ENCODE data around the gene MAP3K12.
A peak's percentile ranks its signal among the peaks of the same experiment; 100 is the strongest.
"Not testable (repeated sequence)": the region's sequence is repeated elsewhere in the genome, so short reads cannot be mapped to it uniquely, and the experiment has no call there.

MAP3K12 gene, protein sequence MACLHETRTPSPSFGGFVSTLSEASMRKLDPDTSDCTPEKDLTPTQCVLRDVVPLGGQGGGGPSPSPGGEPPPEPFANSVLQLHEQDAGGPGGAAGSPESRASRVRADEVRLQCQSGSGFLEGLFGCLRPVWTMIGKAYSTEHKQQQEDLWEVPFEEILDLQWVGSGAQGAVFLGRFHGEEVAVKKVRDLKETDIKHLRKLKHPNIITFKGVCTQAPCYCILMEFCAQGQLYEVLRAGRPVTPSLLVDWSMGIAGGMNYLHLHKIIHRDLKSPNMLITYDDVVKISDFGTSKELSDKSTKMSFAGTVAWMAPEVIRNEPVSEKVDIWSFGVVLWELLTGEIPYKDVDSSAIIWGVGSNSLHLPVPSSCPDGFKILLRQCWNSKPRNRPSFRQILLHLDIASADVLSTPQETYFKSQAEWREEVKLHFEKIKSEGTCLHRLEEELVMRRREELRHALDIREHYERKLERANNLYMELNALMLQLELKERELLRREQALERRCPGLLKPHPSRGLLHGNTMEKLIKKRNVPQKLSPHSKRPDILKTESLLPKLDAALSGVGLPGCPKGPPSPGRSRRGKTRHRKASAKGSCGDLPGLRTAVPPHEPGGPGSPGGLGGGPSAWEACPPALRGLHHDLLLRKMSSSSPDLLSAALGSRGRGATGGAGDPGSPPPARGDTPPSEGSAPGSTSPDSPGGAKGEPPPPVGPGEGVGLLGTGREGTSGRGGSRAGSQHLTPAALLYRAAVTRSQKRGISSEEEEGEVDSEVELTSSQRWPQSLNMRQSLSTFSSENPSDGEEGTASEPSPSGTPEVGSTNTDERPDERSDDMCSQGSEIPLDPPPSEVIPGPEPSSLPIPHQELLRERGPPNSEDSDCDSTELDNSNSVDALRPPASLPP

DNA sequence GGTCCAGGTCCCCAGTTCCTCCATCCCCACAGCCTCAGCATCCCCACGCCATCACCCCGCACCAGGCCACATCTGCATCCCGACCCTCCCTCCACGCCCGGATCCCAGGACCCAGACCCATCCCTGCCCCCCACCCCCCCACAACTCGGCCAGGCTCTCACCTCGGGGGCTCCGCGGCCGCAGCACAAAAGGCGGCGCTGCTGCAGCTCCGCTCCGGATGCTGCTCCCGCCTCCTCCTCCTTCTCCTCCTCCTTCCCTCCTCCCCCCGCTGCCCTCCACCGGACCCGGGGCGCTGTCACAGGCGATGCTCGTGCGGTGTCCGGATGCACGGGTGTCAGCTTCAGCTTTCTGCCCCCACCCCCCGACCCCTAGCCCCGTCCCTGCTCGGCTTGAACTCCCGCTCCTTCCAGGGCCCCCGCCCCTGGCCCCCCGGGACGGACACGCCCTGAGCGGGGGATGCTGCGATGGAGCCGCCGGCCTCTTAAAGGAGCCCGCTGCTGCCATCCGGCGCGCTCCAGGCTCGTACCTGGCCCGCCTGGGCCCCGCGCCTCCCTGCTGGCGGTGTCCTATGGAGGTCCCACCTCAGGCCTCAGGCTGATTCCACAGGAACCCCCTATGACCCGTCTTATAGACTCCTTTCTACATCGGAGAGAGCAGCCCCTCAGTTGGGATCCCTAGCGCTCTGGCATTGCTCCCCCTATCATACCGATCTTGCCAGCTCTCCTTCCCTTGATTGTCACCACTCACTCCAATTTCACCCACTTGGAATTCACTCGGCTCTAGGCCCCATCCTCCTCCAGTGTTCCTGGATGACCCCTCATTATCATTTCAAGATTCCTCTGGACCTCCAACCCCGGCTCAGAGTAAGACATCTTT is at the start of gene MAP3K12:
TSS of gene MAP3K12 (minus strand) at position 193 of the 876 bp plus-strand sequence. CDS start 12,067 bp downstream, outside the sequence.
- DNase-seq: peak; percentile 81

DNA sequence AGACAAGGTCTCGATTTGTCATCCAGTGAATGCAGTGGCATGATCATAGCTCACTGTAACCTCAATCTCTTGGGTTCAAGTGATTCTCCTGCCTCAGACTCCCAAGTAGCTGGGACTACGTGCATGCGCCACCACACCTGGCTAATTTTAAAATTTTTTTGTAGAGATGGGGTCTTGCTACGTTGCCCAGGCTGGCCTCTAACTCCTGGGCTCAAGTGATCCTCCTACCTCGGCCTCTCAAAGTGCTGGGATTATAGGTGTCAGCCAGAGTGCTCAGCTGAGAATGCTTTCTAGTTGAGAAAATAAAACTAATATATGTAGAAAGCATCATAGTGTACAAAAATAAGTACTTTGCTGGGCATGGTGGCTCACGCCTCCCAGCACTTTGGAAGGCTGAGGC is 49.1 kb upstream of the MAP3K12 start:
- DNase-seq: not testable (repeated sequence)

DNA sequence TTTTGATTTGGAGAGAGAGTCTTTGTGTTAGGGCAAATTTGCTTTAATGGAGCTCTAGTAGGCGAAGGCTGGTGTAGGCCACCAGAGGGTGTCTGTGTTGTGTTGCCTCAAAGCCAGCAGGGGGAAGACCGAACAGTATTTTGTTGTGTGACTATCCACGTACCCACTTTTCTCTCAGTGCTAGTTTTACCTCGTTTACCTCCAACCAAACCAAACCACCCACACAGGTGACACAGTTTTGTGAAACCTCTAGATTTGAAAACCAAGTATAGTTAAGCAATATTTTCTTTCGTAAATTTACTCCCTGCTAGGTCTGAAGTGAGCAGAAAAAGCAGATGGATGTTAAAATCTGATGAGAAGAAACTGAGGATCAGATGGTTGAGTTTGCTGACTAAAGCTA is 44.3 kb upstream of the MAP3K12 start:
- DNase-seq: peak; percentile 63

DNA sequence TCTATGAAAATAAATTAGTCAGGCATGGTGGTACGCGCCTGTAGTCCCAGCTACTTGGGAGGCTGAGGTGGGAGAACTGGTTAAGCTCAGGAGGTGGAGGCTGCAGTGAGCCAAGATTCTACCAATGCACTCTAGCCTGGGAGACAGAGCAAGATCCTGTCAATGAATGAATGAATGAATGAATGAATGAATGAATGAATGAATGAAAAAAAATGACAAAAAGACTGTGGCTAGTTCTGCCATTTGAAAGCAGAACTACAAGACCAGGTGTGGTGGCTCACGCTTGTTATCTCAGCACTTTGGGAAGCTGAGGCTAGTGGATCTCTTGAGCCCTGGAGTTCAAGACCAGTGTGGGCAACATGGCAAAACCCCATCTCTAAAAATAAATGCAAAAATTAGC is 40.3 kb upstream of the MAP3K12 start:
- no peak for DNase-seq

DNA sequence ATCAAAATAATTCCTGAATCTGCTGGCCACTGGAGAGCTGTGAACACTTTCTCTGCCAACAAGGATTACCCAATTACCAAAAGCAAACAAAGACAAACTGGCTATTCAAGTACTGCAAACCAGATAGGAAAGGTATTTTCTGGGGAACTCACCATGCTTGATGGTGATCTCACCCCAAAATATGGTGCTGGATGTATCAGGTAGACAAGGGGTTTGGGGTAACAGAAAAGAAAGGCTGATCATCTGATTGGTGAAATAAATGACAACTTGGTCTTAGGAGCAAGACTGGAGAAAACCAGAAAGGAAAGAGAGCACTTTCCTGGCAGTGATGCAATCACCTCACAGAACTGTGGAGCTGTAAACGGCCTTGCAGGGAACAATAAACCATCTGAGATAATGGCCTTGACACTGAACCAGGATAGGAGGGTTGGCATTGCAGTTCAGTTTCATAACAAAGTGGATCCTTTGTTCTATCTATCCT is 39.0 kb upstream of the MAP3K12 start:
- no peak for DNase-seq

DNA sequence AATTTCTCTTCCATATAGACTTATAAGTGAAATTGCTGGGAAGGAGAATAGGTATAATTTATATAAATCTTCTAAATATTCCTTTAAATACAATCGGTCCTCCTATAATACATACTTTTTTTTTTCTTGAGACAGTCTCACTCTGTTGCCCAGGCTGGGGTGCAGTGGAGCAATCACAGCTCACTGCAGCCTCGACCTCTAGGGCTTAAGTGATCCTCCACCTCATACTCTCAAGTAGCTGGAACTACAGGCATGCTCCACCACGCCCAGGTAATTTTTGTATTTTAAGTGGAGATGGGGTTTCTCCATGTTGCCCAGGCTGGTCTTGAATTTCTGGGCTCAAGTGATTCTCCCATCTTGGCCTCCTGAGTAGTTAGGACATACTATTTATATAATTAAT is 37.7 kb upstream of the MAP3K12 start:
- no peak for DNase-seq

DNA sequence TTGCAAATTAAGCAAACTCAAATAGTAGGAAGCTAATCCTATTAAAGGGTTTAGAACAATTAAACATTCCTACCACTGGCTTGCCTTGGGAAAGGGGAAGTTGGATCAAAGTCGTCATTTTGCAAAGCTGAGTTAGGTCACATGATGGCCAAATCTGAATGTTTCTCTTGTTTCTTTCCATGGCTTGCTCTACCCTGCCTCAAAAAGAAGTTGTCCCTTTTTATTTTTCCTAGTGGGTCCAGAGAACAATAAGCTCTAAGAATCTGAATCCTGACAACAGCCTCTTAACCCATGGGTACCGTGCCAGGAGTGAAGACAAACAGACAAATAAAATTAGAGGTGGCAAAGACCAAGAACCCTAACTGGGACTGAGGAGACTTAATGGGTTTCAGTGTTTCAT is 34.2 kb upstream of the MAP3K12 start:
- DNase-seq: no peak

DNA sequence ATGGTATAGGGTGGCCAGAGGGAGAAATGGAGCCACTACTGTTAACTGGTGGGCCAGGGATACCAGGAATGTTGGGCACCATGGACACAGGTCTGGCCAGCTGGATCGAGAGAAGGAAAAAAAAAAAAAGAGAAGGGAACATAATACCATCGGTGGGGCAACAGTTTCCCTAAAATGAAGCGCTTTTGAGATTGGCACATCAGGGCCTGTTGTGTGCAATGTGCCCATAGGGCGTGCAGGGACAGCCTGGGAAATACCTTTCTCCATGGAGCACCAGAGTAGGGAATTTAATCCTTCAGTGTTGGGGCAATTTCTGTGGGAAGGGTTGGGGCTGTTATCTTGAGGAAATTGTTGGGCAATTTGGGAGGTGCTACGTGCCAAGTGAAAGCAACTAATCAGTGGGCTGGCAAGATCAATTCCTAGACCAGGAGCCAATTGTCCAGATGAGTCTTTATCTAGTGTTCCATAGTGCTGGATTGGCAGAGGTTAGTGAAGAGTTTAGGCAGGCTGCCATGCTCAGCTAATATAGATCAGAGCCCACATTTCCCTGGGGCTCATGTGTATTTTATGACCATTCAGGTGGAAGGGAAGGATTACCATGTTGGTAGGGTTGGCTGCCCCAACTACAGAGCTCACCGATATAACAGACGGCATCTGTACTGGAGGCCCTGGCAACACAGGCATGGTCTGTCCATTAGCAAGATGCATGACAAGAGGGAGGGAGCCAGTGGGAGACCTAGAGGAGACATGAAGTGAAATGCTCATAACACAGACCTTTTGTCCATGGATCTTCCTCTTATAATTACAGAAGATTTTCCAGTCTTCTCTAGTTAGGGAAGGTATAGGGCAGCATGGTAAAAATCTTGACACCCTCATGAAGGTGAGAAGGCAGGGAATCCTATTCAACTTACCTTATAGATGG is 33.5 kb upstream of the MAP3K12 start:
- no peak for DNase-seq

DNA sequence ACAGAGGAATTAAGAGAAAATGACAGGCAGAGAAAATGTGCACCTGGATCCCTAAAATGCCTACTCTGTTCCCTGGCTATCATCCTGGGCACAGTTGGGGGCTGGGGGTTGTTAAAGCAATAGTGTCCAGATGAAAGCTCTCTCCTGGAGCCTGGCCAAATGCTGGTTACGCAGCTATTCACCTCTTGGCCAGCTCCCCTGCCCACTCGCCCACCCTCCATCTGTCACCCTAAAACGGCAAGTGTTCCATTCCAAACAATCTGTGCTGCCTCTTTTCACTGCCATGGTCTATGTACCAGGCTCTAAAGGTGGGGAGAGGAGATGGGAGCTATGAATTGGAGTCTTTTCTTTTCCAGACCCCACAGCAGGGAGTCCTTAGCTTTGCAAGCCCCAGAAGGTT is 32.8 kb upstream of the MAP3K12 start:
- DNase-seq: no peak

DNA sequence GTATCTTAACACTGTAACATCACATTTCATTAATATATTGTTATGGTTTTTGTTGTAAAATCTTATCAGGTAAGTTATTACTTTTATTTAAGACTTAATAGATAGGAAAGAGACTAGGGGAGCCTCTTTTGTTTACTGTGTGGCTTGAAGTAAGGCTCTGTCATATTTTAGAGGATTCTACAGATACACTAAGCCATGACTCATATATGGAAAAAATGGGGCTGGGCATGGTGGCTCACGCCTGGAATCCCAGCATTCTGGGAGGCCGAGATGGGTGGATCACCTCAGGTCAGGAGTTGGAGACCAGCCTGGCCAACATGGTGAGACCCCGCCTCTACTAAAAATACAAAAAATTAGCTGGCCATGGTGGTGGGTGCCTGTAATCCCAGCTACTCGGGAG is 31.7 kb upstream of the MAP3K12 start:
- DNase-seq: no peak

DNA sequence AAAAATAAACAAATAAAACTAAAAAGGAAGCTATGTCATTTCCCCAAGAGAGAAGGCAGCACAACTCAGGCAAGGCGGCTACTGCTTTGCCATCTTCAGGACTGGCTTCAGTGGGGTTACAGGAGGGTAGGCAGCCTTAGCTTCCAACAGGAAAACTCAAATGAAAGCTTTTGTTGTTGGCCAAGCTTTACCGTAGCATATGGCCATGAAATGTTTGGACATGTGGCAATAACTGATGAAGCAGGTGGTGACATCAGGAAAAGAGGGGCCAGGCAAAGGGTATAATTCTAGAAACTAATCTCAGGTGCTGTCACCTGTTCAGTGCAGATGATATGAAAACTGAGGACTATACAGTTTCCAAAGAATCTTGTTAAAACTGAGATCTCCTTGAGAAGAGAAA is 30.8 kb upstream of the MAP3K12 start:
- no peak for DNase-seq

DNA sequence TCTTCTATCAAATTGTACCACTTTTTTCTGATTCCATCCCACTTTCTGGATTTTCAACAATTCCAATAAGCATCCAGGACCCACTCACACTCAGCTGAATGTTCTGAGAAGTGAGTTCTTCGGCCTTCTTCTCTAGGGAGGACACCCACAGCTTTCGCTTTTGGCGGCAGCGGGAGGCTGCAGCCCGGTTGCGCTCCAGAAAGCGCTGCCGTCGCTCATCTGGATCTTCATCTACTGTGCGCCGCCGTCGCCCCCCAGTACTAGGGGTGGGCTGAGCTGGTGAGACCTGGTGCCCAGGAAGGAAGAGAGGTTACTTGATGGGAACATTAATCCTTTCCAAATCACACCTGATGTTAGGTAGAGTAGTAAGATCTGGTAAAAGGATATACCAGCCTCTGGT is 25.2 kb upstream of the MAP3K12 start:
- DNase-seq: no peak

DNA sequence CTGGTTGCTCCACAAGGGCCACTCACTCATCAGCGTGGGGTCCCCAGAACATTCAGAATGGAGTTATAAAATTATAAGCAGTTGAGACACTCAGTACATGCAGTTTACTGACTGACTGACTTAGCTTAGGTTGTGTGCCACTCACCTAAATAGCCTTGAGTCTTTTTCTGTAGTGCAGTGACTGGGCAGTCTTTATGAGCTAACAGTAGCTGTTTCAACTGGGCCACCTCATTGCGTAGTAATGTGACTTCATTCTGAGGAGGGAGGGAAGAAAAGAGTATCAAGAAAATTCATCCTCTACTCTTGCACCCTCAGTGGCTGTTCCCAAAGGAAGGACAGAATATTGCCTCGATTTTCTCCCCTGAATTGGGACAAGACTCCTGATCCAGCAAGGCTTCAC is 23.9 kb upstream of the MAP3K12 start:
- DNase-seq: no peak

DNA sequence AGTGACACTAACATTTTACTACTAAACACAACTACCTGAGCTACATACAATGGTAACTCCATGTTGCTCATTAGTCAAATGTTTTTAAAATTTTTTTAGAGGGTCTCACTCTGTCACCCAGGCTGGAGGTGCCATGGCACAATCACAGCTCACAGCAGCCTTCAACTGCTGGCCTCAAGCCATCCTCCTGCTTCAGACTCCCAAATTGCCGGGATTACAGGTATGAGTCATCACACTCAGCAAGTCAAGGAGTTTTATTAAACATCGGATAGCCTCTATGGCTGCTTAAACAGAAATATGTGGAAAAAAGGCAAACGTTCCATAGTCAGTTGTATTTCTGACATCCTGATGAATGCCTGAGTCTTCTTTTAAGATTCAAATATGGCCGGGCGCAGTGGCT is 19.1 kb upstream of the MAP3K12 start:
- no peak for DNase-seq

DNA sequence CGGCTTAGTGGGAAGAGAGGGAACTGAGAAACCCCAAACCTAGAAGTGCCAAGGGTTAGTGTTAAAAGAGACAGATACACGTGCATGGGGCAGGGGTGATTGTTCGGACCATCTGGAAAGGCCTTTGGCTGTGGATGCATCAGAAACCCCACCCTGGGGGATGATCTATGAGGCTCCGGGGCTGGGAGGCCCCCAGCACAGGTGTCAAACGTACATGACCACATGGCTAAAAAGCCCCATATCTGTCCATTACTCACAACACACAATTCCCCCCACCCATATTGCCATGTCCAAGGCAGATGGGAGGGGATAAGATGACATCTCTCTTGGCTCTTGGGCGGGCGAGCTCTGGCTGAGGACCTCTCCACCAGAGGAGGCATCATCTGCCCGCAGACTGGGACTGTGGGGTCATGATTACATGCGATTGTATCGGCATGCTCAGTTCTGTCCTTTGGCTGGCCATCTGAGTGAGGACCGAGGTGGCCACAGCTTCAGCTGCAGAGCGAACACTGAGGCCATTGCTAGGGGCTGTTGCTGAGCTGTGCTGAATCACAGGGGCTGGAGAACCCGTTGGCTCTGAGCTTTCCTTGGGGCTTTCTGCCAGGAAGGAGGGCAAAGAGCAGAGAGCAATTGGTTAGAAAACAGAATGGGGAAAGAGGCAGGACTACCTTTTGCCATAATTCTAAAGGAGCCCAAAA is 17.6 kb upstream of the MAP3K12 start:
- no peak for DNase-seq

DNA sequence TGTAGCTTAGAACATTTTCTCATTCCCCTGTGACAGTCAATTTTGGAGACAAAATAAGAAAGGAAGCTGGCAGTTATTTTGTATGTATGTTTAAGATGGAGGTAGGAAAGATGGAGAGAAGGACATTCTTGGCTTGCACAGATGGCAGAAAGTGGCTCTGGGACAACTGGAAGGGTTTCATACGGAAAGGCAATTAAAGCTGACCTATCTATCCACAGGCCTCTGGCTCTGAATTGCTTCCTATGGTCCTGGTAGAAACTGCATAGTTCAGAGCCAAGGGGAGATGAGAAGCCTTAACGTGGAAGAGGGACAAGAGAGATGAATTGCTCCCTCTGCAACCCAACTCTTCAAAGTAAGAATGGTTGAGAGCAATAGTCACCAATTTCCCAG is 16.0 kb upstream of the MAP3K12 start:
- no peak for DNase-seq

DNA sequence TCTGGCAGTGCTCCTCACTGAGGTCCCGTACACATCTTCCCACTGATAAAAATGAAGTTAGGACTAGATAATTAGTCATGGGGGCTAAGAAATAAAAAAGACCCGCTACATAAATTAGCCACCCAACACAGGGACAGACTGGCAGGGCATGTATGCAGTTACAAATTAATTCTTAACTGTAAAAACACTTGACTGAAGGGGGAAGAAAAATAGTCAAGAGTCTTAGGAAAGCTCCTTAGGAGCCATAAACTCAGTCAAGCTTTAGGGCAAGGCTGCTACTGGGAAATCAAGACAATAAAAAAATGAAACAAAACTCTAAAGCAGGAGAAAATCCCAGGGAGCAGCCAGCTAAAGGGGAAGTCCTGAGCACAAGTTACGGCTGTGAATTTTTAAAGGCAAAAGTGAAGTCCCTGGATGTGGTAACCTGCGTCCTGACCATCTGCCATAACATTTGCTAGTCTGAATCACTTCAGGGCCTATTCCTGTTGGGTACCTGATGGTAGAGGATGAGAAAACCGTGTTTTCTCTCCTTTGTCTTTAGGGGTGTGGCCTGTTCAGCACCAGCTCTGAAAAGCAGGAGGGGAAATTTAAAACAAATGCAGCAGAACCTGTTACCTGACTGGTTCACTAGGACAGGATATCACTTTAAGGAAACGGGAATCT is 15.5 kb upstream of the MAP3K12 start:
- no peak for DNase-seq

DNA sequence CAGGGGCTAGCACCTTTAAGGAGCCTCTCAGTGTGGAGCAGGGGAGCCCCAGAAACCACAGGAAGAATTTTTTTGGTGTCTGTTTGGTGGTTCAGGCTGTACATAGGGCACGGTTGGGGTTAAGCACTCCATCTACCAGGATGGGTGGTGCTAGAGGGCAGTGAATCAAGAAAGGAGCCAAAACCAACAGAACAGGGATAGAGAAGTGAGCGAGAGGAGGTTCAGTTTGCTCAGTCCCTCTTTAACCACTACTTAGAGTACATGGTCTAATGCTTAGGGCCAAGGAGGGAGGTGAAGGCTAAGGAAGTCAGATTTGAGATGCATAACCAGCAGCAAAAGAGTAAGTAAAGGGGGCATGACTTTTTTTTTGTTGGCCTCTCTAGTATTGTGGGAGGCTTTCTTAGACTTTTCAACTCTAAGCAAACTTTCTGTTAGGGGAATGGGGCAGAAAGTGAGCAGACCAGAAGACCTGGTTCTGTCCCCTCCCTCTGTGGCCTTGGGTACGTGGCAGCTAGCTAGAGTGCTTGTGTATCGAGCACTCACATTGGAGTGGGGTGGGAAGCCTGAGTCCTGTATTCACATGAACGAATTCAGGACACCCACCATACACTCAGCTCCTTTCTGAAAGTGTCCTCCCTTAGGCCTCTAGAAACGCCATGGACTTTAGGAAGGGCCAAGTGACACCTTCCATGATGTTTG is 14.6 kb upstream of the MAP3K12 start:
- DNase-seq: no peak

DNA sequence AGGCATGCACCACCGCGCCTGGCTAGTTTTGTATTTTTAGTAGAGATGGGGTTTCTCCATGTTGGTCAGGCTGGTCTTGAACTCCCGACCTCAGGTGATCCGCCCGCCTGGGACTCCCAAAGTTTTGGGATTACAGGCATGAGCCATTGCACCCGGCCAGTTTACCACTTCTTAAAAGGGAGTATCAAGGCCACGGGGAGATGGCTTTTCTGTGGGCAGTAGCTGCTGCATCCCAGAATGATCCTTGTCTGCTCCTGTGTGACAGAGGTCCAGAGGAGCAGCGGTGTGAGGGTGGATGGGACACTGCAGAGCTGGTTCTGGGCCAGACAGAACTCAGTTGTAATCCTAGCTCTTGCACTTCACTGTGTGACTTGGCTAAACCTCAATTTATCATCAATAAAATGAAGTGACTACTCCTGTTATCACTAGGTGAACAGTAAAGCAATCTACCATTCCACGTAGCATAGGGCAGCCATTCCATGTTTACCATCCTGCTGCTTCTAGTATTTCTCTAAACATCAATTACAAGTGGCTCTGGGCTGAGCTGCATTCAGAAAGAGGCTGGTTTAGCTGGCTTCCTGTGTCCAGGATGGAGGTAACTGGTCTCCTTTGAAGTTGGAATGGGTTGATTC is 11.0 kb upstream of the MAP3K12 start:
- no peak for DNase-seq

Data from activated CD8-positive, alpha-beta memory T cell treated with anti-CD3 and anti-CD28 coated beads, Interleukin-2, amount 50 U/mL, for 48 hours (primary cell).